SU-DHL-6 (cell line): ENCODE results near the gene PPP1CB.

ENCODE experiments used
- CTCF ChIP-seq: fragments of 200-600 bp; sonication (generic); IDR thresholded peaks from one replicate; pipeline ENCODE4 v1.5.1; 2017; ENCODE audit warnings: antibody characterized with exemption, mild to moderate bottlenecking, low read length, moderate library complexity; ENCODE audit not compliant: insufficient read depth, poor library complexity, severe bottlenecking
- EZH2phosphoT487 ChIP-seq: fragments of 200-600 bp; sonication (generic), shearing (Covaris generic); conservative IDR thresholded peaks from 2 replicates; pipeline ENCODE4 v1.6.1; 2018; ENCODE audit warnings: mild to moderate bottlenecking, antibody characterized with exemption, low read length, moderate library complexity, mixed read lengths

DNA sequence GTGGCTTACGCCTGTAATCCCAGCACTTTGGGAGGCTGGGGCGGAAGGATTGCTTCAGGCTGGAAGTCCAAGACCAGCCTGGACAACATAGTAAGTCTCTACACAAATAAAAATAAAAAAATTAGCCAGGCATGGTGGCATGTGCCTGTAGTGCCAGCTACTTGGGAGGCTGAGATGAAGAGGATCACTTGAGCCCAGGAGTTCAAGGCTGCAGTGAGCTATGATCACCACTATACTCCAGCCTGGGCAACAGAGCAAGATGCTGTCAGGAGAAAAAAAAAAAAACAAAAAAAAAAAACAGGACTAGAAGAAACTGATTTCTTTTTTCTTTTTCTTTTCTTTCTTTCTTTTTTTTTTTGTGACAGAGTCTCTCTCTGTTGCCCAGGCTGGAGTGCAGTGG, 72.6 kb downstream of the PPP1CB start:
- no peak for TF ChIP-seq CTCF
- no peak for TF ChIP-seq EZH2phosphoT487
